Tibial nerve (tissue), 3 donors: ENCODE data around the gene HOXA2.

Source experiments
- POLR2A ChIP-seq, 2 donors: fragments of 450-650 bp; IDR thresholded peaks; one replicate each; pipeline ENCODE4 v1.6.1; 2017; ENCODE audit warnings: antibody characterized with exemption in 2 of 2, mild to moderate bottlenecking in 2 of 2, moderate library complexity in 2 of 2
- TF ChIP-seq, protein P1 (sequence below), 5 experiments: fragments of 200-600 bp in 3 of 5; fragments of 450-650 bp in 2 of 5; sonication (generic) in 3 of 5; IDR thresholded peaks; one replicate each; pipeline ENCODE4 v1.5.1; 2016 to 2019; ENCODE audit warnings: antibody characterized with exemption in 5 of 5, mild to moderate bottlenecking in 3 of 5, moderate library complexity in 2 of 5

DNA sequence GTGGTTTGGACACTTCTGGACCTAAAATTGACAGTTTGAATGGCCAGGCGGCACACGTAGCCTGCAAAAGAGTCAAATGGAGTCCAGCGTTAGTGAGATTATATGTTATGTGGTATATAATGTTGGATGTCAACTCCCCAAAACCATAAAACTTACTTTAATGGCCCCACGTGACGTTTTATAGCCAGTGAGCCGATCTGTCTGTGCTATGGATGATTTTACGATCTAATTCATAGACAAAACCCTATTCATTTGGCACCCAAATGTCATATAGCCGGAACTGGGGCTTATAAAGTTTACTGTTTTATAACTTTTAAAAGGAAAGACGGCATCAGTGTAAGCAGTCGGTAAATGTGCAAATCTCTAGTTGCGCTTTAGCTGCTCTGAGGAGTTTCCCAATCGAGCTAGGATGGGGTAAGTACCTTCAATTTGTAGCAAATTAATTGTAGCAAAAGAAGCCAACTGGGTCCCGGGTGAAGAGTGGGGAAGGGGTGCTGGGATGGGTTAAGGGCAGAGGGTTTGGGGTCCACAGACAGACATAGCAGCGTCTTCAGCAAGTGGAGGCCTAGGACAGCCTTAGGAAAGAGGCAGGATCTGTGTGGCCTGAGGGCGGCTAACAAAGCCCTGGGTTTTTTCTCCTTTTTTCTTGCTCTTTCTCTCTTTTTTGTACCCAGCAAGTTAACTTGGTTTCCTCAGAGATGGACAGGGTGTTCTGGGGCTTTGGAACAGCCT is 37.8 kb upstream of the HOXA2 start:
- TF ChIP-seq, protein P1, sequence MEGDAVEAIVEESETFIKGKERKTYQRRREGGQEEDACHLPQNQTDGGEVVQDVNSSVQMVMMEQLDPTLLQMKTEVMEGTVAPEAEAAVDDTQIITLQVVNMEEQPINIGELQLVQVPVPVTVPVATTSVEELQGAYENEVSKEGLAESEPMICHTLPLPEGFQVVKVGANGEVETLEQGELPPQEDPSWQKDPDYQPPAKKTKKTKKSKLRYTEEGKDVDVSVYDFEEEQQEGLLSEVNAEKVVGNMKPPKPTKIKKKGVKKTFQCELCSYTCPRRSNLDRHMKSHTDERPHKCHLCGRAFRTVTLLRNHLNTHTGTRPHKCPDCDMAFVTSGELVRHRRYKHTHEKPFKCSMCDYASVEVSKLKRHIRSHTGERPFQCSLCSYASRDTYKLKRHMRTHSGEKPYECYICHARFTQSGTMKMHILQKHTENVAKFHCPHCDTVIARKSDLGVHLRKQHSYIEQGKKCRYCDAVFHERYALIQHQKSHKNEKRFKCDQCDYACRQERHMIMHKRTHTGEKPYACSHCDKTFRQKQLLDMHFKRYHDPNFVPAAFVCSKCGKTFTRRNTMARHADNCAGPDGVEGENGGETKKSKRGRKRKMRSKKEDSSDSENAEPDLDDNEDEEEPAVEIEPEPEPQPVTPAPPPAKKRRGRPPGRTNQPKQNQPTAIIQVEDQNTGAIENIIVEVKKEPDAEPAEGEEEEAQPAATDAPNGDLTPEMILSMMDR (IDR thresholded peaks at IDR 0.05), result no peak
- no peak for TF ChIP-seq POLR2A (IDR thresholded peaks at IDR 0.05)
